ENCODE data around the gene ZNF664. TPM values are rescaled to one million over a fixed set of nuclear protein-coding genes. Genes with fewer than 3 reads are reported as not detected.

ZNF664 gene
- total RNA-seq, result 56.3 and 57.0 TPM in 2 replicates

DNA sequence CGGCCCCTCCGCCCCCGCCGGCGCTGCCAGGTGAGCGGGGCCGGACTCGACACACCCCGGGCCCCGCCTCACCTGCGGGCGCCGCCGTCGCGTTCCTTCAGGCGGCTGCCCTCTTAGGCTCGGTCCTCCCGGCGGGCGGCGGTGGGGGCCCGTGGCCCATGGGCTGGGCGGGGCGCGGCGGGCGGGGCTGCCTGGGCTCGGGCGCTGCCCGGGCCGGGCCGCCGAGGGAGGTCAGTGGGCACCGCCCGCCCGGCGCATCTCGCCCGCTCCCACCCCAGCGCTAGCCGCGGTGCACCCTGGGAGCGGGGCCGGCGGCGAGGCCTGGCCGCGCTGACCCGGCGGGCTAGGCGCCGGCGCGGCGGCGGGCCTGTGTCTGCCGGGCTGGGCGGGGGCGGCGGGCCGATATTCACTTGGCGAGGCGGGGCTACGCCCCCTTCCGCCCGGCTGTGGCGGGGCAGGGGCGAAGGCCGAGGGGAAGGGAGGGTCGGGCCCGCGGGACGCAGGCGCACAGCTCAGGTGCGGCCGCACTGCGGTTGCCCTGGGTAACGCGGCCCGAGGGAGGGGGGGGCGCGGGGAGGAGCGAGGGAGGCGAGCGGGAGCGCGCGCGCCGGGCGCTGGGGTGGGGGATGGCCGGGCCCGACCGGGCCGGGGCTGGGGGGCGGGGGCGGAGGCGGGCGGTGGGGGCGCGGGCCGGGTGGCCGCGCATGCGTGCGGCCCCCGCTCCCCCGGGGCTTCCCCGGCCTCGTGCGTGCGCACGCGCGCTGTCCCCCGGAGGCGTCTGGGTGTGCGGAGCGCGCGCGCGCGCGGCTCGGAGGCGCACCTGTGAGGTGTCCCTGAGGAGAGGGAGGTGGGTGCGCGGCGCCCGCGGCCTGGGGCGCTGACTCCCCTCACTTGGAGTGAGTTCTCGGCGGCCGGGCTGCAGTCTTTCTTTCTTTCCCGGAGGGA, at the start of gene ZNF664, which contains the start of gene CCDC92:
ZNF664 (plus strand) TSS at position 759 of the 945 bp plus-strand sequence. CDS start 38,930 bp downstream, outside the sequence.
CCDC92 (minus strand) TSS at position 375 of the 945 bp plus-strand sequence. CDS start 28,526 bp downstream, outside the sequence.

Small RNAs within 50 kb of the gene (small RNA-seq; reads per million reads assigned to genes)
- not detected for gene AC068790.4
- gene AC068790.6, result not detected

Other genes starting within 250 kb of the ZNF664 start
- gene DNAH10, start 210.9 kb upstream of the ZNF664 start, total RNA-seq, result 0.36 and 0.81 TPM in 2 replicates
- 15.7 and 16.6 TPM in 2 replicates for gene CCDC92, start 384 bp upstream of the ZNF664 start, total RNA-seq

Measured in hair follicle dermal papilla cell (primary cell).